ENCODE data around the gene VEGFB. TPM values are rescaled to one million over a fixed set of nuclear protein-coding genes. Genes with fewer than 3 reads are reported as not detected.
A peak's percentile ranks its signal among the peaks of the same experiment; 100 is the strongest.

The VEGFB gene
- total and polyA plus RNA-seq, 2 of the 4 experiments (the other 2 are of a cell fraction): 3.0 to 25.1 TPM

DNA sequence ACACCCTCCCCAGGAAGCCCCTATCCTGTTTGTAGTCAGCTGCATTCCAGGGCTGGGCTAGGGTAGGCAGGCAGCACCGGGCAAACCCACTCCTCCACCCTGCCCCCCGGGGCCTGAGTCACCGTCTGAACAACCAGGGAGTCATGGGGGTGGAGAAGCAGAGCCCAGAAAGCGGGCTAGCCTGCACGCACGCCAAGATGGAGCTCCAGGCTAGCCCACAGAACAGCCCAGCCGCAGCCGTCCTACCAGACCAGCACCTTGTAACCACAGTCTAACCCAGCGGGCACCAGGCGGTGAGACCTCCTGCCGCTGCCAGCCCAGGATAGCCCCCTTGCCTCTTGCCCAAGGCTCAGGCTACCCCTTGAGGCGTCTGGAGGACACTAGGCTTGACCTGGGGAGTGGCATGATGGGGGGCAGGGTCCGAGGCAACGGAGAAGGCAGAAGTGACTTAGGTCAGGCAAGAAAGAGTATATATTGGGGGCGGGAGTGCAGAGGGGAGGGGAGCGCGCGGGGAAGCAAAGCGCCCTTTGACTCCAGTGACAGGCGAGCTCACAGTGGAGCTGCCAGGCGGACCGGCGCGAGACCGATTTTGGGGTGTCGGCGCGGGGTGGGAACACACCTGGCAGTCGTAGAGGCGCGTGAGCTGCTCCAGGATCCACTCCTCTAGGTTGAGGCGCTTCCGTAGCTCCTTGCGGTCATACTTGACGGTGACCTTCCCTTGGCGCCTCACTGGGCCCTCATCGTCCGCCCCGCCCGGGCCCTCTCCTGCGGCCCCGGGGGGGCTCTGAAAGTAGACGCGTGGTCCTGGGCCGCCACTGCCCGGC lies 11.6 kb downstream of the VEGFB start:
- Histone ChIP-seq H4K5ac (ENCODE audit: low read depth, low read length) (peak overlapping the region; percentile 51), H3K4me3 (ENCODE audit: insufficient read depth, low read depth, low read length) (peak overlapping the region; percentile 95), H4K91ac (ENCODE audit: insufficient read depth, low read depth, low read length) (peak overlapping the region; percentile 98), H3K14ac (replicated peaks; ENCODE audit: low read depth, low read length) (peak overlapping the region; percentile 100), H2BK5ac (ENCODE audit: low read depth, low read length, poor library complexity, severe bottlenecking) (peak overlapping the region; percentile 98), H3K9ac (ENCODE audit: low read depth, low read length) (peak overlapping the region; percentile 93), H3K23ac (ENCODE audit: low read depth, low read length) (peak overlapping the region; percentile 96), H2AK9ac (replicated peaks; ENCODE audit: low read depth, low read length, poor library complexity) (peak overlapping the region; percentile 100), H3K27ac (ENCODE audit: insufficient read depth, low read length) (peak overlapping the region; percentile 98), H4K20me1 (ENCODE audit: insufficient read depth, low read length) (peaks cover 26% of the 10 kb centered on the region), H3K4ac (ENCODE audit: low read depth, low read length) (peak overlapping the region; percentile 100), H2AFZ (replicated peaks; ENCODE audit: low read length, poor library complexity) (peak overlapping the region; percentile 89), H3K4me2 (ENCODE audit: low read depth, low read length) (peak overlapping the region; percentile 96), H2AK5ac (ENCODE audit: low read depth, low read length) (peak overlapping the region; percentile 100), H3K4me1 (ENCODE audit: control insufficient read depth, insufficient read depth, low read length) (peaks cover 9% of the 10 kb centered on the region), H2BK20ac (ENCODE audit: low read depth, low read length) (peak overlapping the region; percentile 31), H2BK120ac (ENCODE audit: low read depth, low read length) (peak overlapping the region; percentile 92), H3K9me3 (ENCODE audit: control insufficient read depth, insufficient read depth, low read length) (no peaks in the 10 kb centered on the region), H3K56ac (ENCODE audit: extremely low read depth, insufficient read depth, low read length) (peak overlapping the region; percentile 86), H2BK15ac (ENCODE audit: low read depth, low read length) (peak overlapping the region; percentile 52; the same call in 1 of the 3 replicates), H3K36me3 (ENCODE audit: control insufficient read depth, insufficient read depth, low read length) (peaks cover 12% of the 10 kb centered on the region), H3K18ac (ENCODE audit: low read depth, low read length) (peak overlapping the region; percentile 56), H3K9me1 (ENCODE audit: insufficient read depth, low read length) (peaks cover 5% of the 10 kb centered on the region), H3K27me3 (ENCODE audit: control insufficient read depth, insufficient read depth, low read length) (no peaks in the 10 kb centered on the region), H4K8ac (ENCODE audit: low read depth in 2 of 2, low read length in 2 of 2) (peak overlapping the region; percentile 65 to 91), H3K79me1 (ENCODE audit: low read depth in 1 of 2, low read length in 2 of 2) (peaks cover 8 to 33% of the 10 kb centered on the region in 2 experiments; a peak in 3 of 4 replicates)
- ChIA-PET CTCF (interaction anchor here (0.6 to 2.1 kb wide), 2 partner anchors 24 to 55 kb away, joined by 4 to 7 read pairs; no protein-coding TSS in a partner anchor), POLR2A (ENCODE audit: unreplicated experiment) (interaction anchor here (1.2 kb wide), 1 partner anchor 24 kb away, joined by 3 read pairs; no protein-coding TSS in a partner anchor)
- WGBS, 2 experiments (ENCODE audit: extremely low coverage in 2 of 2, insufficient read length in 1 of 2): 0% methylated on average over 18 of the region's 46 CpGs; no CpG with 5 or more reads in 1 of the 2 experiments
- intact Hi-C loops (cut with micrococcal nuclease): no loop called here
- ATAC-seq (ENCODE audit: low read depth) (peak; percentile 5), DNase-seq (peak; percentile 91)
- no TSS peak for BruUV-seq (replicated peaks)
- in situ Hi-C loops (cut with MboI; ENCODE audit: low sequenced_read_pairs): no loop called here
- dilution Hi-C loops (cut with HindIII; ENCODE audit: low sequenced_read_pairs, unreplicated experiment): no loop called here
- TF ChIP-seq POLR2A (IDR thresholded peaks at IDR 0.05; ENCODE audit: low read depth, low read length) (peak; percentile 88), MXI1 (IDR thresholded peaks at IDR 0.05; ENCODE audit: borderline replicate concordance, low read depth, low read length) (peak; percentile 14; the same call in 1 of the 2 replicates), CHD1 (IDR thresholded peaks at IDR 0.05; ENCODE audit: low read depth, low read length) (peak; percentile 71; the same call in 1 of the 2 replicates), RCOR1 (IDR thresholded peaks at IDR 0.05; ENCODE audit: insufficient replicate concordance, low read length) (peak; percentile 85), NFE2L2 (IDR thresholded peaks at IDR 0.05; ENCODE audit: low read depth, low read length) (0 out of 2 replicates have a peak, but pooled peaks have one; percentile 23), MAZ (IDR thresholded peaks at IDR 0.05; ENCODE audit: borderline replicate concordance, low read depth, low read length) (peak; percentile 96), USF2 (IDR thresholded peaks at IDR 0.05; ENCODE audit: low read depth, low read length) (0 out of 2 replicates have a peak, but pooled peaks have one; percentile 7), SMC3 (IDR thresholded peaks at IDR 0.05; ENCODE audit: low read depth, low read length) (no peak), BHLHE40 (IDR thresholded peaks at IDR 0.05; ENCODE audit: low read depth, low read length) (no peak; the same call in 1 of the 2 replicates), MAFK (IDR thresholded peaks at IDR 0.05; ENCODE audit: low read depth, low read length) (no peak), RAD21 (IDR thresholded peaks at IDR 0.05; ENCODE audit: low read length) (no peak)
- TF ChIP-seq, protein P1, sequence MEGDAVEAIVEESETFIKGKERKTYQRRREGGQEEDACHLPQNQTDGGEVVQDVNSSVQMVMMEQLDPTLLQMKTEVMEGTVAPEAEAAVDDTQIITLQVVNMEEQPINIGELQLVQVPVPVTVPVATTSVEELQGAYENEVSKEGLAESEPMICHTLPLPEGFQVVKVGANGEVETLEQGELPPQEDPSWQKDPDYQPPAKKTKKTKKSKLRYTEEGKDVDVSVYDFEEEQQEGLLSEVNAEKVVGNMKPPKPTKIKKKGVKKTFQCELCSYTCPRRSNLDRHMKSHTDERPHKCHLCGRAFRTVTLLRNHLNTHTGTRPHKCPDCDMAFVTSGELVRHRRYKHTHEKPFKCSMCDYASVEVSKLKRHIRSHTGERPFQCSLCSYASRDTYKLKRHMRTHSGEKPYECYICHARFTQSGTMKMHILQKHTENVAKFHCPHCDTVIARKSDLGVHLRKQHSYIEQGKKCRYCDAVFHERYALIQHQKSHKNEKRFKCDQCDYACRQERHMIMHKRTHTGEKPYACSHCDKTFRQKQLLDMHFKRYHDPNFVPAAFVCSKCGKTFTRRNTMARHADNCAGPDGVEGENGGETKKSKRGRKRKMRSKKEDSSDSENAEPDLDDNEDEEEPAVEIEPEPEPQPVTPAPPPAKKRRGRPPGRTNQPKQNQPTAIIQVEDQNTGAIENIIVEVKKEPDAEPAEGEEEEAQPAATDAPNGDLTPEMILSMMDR (conservative IDR thresholded peaks at IDR 0.05; ENCODE audit: low read depth, low read length): no peak
- TF ChIP-seq, protein P2, sequence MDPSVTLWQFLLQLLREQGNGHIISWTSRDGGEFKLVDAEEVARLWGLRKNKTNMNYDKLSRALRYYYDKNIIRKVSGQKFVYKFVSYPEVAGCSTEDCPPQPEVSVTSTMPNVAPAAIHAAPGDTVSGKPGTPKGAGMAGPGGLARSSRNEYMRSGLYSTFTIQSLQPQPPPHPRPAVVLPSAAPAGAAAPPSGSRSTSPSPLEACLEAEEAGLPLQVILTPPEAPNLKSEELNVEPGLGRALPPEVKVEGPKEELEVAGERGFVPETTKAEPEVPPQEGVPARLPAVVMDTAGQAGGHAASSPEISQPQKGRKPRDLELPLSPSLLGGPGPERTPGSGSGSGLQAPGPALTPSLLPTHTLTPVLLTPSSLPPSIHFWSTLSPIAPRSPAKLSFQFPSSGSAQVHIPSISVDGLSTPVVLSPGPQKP (IDR thresholded peaks at IDR 0.05; ENCODE audit: borderline replicate concordance, low read depth, low read length): no peak
